NCI-H187 (cell line): ENCODE results near the gene NPHP4.

Experiments used
- DNase-seq, 2 experiments: peaks; one replicate each; lab custom pipeline; 2025; lab: John Stamatoyannopoulos, UW

The NPHP4 gene

DNA sequence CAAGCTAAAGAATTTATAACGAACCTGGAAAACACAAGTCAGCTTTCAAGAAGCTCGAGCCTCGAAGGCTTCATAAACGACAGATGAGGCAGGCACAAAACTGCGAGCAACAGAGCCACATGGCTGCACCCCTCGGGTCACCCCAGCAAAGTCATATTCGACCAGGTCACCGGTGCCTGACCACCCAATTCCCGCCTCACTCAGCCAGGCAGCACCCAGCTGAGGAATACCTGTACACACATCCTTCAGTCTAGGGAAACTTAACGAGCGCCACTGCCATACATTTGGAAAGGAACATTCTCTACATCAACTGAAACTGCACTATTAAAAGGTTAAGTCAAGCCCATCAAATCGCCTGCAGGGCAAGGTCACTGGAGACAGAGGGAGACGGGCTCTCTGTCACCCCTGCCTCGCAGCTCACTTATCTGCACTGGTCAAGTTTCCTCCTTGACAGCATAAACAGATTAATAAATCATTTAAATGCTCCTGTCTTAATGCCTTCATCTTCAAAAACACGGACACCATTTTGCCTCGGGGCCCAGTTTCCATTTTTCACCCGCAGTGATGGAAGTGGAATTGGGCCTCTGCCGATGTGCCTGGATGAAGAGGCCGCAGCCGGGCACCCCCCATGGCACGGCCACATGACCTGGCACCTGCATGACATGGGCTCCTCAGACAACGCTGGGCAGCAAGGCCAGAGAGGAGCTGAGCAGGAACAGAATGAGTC lies 20.6 kb downstream of the NPHP4 start:
- no peak for DNase-seq

DNA sequence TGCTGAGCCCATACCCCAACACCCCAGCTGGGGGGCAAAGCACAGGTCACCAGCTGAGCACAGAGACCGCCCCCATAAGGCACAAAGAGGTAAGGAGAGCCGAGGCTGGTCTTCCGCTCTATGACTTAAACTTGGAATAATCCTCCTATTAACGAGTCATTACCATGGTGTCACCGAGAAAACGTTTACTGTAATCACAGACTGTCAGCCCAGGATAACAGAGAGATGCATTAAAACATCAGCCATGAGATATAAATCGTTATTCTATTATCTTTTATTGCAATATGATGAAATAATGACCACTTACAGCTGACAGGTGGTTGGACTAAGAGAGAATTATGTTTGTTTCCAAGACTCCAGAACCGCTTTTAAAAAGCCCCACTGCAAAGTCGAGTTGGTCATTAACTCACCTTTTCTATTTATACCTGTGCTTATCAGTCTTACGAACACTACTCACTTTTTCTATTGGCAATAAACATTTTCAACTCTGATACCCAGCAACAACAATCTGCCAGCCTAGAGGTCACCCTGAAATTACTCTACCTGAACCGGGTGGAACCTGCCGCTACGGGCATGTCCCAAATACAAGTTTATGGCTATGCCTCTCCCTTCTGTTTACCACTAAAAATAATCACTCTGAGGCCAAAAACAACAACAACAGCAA lies 21.5 kb downstream of the NPHP4 start:
- no peak for DNase-seq

DNA sequence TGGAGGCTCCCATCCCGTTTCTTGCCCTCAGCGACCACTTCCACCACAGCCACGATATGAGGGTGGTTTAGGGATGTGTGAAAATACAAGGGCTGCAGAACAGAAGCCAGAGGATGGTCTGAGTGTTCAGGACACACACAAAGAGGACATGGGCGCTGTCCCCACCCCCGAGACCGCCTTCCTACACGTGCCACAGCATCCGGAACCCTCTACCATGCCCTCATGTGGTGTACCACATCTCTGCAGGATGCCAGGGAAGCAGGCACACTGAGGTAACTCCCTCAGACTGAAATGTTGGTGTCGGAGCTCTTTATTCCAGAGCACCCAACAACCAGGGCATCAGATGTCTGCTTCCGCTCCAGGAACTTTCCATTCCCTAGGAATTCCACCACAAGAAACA lies 23.1 kb downstream of the NPHP4 start:
- DNase-seq = no peak

DNA sequence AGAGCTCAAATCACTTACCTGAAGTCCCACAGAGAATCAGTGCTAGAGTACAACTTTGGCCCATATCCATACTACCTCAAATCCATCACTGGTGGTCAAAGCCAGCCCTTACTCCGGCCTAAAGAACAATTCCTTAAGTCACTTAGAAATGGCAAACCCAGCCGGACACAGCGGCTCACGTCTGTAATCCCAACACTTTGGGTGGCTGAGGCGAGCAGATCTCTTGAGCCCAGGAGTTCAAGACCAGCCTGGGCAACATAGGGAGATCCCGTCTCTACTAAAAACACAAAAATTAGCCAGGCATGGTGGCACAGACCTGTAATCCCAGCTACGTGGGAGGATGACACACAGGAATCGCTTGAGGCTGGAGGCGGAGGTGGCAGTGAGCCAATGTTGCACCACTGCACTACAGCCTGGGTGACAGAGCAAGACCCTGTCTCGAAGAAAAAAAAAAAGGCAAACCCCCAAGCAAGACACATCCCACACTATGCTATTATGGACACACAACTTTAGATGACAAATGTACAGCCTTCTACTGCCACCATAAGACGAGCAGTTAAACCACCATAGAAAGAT lies 24.0 kb downstream of the NPHP4 start:
- no peak for DNase-seq

DNA sequence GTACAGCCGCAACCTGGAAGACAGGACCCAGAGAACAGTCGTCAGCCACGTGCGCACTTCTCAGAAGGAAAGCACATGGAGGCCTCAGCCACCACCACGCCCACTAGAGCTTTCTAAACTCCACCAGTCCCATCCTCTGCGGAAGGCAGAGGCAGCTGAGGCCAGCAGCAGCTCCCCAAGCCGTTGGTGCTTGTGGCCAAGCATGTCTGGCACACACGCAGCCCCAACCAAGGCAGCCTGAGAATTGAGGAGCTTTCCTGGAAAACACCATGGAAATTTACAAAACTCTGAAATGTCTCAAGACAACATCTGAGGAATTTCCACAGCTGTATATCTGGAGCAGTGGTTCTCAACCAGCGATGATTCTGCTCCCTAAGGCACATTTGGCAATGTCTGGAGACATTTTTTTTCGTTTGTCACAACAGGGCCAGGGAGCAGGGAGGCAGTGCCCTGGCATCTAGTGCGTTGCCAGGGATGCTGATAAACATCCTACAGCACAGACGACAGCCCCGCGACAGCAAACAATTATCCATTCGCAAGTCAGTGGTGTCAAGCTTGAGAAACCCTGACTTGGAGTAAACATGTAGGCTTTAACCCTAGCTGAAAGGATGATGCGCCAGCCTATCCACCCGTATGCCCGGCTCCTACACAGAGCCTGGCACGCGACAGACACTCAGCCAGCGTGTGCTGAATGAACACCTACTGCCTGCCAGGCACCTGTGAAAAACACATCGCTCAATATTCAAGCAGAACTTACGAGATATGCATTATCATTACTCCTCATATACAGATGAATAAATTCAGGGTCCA lies 24.7 kb downstream of the NPHP4 start:
- no peak for DNase-seq

DNA sequence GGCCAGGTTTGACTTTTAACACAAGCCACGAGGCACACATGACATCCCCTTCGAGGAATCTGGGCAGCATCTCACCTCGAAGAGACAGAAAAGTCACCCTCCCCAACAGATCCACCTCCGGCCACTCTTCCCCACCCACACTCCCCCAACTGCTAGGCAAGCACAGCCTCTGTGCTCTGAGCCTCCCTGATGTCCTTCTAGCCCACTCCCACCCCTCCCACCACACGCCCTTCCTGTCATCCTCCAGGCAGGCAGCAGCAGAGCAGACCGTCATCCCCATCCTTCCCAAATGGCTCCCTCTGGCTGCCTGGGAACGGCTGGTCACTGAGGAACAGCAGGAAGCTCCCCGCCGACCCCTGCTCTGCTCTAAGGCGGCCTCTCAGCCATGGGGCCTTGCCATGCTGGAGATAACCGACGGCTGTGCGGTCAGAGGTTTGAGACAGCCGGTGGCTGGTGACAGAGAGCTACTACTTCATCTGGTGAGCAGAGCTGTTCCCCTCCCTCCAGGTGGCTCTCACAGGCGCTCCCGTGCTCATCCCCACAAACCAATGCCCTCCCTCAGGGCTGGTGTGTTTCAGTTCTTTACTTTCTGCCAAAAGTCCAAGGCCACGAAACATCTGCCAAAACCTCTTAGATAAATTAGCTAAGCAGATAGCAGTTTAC lies 25.6 kb downstream of the NPHP4 start:
- no peak for DNase-seq

DNA sequence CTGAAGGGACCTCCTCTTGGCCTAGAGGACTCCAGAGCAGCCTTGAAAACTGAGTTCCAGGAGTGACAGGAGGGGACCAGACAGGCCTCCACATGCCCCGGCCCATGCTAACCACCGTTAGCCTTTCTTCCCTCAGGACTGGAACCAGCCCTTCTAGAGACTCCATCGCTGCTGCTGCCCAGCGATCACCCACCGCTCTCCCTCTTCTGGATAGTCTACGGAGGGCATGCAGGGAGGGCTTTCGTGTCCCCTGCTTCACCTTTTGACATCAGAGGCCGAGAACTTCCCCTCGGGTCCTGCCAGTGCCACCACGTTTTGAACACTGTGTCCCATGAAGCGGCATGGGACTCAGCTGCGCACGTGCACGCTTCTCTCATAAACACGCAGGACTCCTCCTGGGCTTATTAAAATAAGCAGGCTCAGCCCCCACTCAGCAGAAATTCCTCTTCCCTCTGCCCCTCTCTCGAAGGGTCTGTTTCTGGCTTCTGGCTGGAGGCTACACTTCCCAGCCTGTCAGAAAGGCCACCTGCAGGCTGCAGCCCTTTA lies 26.6 kb downstream of the NPHP4 start:
- DNase-seq = no peak

DNA sequence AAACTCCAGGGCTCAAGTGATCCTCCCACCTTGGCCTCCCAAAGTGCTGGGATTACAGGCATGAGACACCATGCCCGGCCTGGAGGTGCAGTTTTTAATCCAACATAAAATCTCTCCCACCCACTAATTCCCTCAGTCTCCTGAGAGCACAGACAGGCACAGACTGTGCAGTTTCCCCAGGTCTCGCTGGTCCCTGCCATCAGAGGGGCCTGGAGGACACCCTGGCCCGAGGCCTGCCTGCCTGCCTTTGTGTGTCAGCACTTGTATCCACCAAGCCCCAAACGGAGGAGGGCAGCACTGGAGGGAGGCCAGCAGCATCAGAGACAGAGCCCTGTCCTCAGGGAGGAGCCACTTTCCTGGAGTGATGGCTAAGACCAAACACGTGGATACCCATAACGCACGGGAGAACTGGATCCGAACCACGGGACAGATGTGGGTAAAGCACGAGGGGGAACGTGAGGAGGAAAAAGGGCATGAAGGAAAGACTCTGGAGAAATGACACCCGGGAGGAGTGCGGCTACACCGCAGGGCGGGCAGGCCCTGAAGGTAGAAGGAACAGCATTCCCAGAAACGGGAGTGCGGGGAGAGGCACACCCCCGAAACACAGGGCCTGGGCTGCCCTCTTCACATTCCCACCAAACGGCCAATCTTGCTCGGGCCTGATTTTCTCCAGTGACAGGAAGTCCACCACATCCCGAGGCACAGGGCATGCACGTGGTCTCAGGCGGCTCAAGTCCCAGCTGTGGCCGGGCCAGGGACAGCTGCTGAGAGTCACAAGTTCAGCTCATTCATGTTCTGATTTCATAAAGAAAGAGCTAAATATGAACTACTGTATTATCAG lies 29.7 kb downstream of the NPHP4 start:
- DNase-seq = no peak

DNA sequence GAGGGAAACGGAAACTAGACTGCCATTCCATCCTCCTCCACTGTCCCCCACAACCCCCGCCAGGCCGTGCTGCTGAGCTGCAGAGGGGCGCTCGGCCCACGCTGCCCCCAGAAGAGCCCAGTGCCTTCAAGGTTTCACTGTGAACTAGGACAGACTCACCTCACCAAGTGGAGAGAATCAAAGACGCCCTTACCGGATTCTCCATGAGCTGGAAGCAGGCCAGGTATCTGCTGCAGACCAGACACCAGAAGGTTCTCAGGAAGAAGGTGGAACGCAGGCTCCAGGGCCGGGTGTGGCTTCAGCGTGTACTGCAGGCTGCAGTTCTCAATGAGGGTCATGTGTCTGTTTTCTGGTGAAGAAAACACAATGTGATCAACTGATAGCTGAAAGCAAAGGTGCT lies 30.6 kb downstream of the NPHP4 start:
- no peak for DNase-seq

DNA sequence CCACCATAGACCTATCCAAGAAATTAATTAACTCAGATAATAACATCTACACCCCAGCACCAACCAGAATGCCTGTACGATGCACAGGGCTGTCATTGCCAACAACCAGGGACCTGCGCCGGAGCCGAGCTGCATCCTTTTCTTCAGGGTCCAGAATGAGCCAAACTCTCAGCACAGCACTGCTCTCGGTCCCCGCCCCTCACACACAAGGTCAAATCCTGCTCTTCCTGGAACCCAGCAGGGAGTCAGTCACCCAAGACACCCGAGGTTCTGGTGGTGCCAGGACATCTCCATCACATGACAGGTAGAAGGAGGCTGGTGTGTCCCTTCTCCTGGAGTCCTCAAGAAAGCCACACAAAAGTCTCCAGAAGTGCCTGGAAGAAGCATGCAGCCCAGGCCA lies 31.9 kb downstream of the NPHP4 start:
- no peak for DNase-seq

DNA sequence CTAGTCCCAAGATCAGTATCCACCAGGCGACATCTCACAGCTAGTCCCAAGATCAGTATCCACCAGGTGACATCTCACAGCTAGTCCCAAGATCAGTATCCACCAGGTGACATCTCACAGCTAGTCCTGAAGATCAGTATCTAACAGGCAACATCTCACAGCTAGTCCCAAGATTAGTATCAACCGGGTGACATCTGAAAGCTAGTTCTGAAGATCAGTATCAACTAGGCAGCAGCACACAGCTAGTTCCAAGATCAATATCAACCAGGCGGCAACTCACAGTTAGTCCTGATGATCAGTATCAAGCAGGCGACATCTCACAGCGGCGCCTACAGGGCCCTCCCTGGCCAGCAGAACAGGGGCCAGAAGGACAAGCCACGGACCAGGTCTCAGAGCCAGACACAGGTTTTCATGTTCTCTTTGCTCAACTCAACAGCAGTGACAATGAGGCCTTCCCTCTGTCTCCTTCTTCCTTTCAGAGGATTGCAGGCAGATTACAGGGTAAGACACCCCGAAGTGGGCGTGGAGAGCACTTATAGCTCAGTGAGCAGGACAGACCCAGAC lies 32.5 kb downstream of the NPHP4 start:
- DNase-seq = no peak

DNA sequence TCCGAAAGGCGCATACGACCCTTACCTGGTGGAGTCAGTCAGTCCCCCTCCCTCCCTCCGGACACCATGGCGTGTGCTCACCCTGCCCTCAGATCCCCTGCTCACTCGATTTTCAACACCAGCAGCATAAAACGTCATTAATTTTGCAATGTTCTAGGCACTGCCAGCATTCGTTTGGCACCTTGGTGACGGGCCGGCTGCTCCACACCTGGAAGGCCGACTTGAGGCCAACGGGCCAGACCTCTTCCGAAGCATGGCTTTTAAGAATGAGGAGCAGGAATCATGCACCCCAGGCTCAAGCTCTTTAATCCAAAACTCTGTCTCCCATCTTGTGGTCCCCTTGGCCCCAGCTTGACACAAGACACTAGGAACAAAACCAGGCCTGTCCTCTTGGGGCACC lies 33.1 kb downstream of the NPHP4 start:
- DNase-seq = no peak

DNA sequence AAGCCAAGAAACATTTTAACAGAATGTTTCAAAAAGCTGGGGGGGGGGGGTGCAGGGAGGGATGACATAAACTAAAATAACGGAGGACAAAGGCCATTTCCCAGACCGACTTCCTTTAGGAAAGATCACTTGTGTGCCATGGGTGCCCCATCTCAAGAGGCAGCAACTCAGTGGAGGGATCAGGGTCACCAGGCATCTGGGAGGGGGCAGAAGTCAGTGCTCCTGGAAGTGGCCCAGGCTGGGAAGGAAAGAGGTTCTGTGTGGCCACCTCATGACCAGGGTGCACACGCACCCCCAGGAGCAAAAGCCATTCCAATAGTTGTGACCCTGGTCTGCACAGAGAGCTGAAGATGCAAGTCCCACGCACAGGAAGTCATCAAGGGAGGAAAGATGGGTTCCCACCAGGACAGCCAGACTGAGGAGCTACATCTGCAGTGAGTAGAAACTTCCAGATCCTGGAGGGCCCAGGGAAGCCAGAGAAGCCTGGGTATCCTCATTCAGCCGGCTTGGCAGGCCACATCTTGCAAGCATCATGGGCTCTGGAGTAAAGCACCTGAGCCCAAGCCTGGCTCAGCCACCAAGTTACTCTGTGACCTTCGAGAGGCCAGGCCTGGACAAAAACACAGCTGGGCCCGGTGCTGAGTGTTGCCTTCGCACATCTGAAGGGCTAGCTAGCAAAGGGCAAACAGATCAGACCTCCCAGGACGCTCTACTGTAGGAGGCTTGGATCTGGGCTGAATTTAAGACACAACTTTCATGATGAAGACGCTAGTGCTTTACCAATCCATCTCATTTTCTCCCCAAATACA lies 36.0 kb downstream of the NPHP4 start:
- DNase-seq = no peak

DNA sequence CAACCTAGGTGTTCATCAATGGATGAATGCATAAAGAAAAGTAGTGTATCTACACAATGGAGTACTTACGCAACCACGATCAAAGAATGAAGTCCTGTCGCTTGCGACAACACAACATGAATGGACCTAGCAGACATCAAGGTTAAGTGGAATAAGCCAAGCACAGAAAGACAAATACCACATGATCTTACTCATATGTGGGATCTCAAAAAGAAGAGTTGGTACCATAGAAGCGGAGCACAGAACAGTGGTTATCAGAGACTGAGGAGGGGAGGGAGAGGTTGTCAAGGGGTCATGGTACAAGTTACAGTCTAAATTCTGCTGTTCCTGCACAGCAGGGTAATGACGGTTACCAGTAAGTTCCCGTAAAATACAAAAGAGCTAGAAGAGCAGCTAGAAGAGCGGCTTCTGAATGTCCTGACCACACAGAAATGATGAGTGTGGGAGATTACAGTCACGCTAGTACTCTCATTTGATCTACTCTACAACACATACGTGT lies 36.7 kb downstream of the NPHP4 start:
- no peak for DNase-seq

DNA sequence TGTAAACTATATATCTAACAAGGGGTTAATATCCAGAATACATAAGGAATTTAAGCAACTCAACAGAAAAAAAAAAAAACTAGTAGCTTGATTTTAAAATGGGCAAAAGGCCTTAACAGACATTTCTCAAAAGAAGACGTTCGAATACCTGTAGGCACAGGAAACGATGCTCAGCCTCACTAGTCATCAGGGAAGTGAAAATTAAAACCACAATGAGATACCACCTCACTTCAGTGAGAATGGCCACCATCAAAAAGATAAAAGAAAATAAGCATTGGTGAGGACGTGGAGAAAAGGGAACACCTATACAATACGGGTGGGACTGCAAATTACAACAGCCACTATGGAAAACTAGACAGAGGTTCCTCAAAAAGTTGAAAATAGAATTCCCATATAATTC lies 37.3 kb downstream of the NPHP4 start:
- no peak for DNase-seq

DNA sequence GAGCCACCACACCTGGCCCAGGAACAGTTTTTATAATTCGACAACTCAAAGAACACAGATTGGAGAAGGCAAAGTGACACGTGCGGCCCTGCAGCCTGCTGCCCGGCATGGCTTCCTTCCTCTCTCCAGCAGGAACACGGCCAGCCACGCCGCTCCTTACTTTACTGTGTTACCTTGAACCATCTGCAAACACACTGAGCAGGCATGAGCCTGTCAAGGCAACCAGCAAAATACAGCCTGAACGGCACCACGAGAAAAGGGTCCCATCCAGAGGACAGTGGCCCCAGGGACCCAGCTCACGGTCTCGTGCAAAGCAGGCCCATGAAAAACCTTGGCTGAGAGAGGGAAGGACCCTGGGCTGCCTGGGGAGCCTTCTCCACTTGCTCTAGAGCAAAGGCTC lies 38.8 kb downstream of the NPHP4 start:
- no peak for DNase-seq

DNA sequence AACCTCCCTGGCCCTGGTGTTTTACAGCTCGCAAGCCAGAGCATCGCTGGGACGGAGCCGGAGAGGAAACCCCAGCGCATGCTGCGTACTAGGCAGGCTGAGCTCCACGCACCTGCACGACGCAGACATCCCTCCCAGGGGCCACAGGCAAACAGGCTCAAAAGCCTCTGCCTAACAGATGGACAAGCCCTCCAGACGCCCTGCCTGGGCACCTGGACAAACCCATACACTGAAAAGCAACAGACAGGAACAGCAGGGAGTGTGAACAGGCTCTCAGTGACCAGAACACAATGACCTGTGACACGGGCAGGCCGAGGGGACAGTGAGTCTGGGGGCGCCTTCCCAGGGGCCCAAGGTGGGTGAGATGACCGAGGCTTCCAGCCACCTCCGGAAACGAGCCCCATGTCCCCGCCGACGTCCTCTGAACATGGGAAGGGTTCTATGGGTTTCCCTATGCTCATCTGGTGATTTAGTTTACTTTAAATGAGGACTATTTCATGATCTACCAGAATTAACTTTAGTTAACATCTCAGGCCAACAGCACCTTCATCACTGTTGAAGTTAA lies 40.3 kb downstream of the NPHP4 start:
- DNase-seq = no peak

DNA sequence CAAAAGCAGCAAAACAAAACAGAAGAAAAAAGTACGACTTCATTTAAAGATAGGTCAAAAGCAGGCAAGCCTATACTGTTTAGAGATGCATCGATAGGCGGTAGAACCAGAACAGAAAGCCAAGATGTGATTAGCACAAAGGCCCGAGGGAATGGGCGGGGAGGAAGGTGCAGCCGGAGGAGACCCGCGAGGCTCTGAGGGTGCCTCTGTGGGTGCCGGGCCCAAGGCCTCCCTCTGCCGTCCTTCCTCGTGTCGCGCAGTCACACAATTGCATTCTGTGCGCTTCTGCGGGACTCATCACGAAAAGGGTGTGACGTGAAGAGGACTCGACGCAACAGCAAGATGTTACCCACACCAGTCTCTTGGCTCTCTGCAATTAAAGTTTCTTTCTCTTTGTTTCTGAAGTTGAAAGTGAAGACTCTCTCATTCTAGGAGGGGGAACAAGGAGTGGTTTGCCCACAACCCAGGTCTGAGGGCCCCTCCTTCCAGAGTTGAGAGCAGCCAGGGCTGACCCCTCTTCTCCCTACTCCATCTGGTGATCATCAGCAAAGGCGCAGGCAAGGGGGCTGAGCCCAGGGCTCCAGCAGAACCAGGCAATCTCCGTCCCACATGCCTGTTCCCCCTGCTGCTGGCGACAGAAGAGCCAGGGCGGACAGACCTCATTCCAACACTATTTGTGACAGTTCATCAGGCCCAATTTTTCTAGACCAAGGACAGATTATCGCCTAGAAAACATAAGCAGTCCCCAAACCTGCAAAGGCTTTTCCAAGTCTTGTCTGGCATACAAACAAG lies 41.0 kb downstream of the NPHP4 start:
- DNase-seq = no peak
